Suprapubic skin (tissue), 3 donors: ENCODE data around the gene PPM1H.

Experiments
- POLR2A ChIP-seq, 2 donors: fragments of 450-650 bp; IDR thresholded peaks; one replicate each; pipeline ENCODE4 v1.6.1; 2017; ENCODE audit warnings: antibody characterized with exemption in 2 of 2, mild to moderate bottlenecking in 2 of 2, moderate library complexity in 2 of 2
- TF ChIP-seq, protein P1 (sequence below), 2 donors: fragments of 200-600 bp in 1 of 2; fragments of 450-650 bp in 1 of 2; sonication (generic) in 1 of 2; IDR thresholded peaks; one replicate each; pipeline ENCODE4 v1.5.1; 2016 to 2019; ENCODE audit warnings: antibody characterized with exemption in 2 of 2, mild to moderate bottlenecking in 1 of 2, moderate library complexity in 1 of 2

GRCh38 chr12:62895351-62895877 lies 39.5 kb downstream of the PPM1H start:
- TF ChIP-seq, protein P1, sequence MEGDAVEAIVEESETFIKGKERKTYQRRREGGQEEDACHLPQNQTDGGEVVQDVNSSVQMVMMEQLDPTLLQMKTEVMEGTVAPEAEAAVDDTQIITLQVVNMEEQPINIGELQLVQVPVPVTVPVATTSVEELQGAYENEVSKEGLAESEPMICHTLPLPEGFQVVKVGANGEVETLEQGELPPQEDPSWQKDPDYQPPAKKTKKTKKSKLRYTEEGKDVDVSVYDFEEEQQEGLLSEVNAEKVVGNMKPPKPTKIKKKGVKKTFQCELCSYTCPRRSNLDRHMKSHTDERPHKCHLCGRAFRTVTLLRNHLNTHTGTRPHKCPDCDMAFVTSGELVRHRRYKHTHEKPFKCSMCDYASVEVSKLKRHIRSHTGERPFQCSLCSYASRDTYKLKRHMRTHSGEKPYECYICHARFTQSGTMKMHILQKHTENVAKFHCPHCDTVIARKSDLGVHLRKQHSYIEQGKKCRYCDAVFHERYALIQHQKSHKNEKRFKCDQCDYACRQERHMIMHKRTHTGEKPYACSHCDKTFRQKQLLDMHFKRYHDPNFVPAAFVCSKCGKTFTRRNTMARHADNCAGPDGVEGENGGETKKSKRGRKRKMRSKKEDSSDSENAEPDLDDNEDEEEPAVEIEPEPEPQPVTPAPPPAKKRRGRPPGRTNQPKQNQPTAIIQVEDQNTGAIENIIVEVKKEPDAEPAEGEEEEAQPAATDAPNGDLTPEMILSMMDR (IDR thresholded peaks at IDR 0.05), result no peak
- no peak for TF ChIP-seq POLR2A (IDR thresholded peaks at IDR 0.05)
